ENCODE measurements around the gene KIAA0319L.
A peak's percentile ranks its signal among the peaks of the same experiment; 100 is the strongest.
"Not testable (repeated sequence)": the region's sequence is repeated elsewhere in the genome, so short reads cannot be mapped to it uniquely, and the experiment has no call there.

Gene KIAA0319L

GRCh38 chr1:35581621-35582020 lies 24.4 kb upstream of the KIAA0319L start:
- DNase-seq (ENCODE audit: low spot score) = not testable (repeated sequence)

- no peak for DNase-seq (ENCODE audit: low spot score)
Observed at GRCh38 chr1:35580949-35581388, 23.8 kb upstream of the KIAA0319L start.

GRCh38 chr1:35577071-35577998 lies 20.1 kb upstream of the KIAA0319L start:
- DNase-seq (ENCODE audit: low spot score) = peak; percentile 48

DNA sequence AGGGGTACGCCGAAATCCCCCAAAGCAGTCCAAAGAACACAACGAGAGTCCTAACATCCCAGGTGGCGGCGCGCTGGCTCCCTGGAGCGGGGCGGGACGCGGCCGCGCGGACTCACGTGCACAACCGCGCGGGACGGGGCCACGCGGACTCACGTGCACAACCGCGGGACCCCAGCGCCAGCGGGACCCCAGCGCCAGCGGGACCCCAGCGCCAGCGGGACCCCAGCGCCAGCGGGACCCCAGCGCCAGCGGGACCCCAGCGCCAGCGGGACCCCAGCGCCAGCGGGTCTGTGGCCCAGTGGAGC lies 19.5 kb upstream of the KIAA0319L start:
- DNase-seq (ENCODE audit: low spot score) = not testable (repeated sequence)

DNA sequence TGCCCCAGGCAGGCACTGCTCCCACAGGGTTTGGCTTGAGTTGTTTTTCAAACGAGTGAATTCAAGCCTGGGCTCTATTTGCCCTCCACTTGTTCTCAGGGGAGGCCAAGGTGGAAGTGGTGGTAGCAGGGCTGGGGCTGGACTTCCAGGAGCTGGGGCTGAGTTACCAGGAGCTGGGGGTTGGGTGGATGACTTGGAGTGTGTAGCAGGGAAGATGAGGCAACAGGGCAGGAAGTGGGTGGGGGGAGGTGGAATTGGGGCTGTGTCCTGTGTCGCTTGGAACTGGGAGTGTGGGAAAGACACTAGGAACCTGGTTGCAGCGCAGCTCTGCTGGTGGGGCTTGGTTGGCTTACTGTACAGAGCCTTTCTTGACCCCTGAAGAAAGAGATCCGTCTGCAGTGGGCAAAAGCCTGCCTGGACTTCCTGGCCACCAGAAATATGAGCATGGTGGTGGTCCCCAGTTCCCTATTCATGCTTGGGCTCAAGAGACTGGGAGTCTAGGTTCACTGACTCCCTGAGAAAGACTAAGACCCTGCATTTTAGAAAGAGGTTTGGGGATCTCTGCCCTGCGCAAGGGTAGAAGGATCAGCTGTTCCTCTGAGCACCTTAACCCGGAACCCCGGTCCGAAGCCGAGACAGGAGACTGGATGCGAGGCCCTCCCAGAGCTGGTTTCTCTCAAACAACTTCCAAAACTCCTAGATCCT lies 19.0 kb upstream of the KIAA0319L start:
- no peak for DNase-seq (ENCODE audit: low spot score)

DNA sequence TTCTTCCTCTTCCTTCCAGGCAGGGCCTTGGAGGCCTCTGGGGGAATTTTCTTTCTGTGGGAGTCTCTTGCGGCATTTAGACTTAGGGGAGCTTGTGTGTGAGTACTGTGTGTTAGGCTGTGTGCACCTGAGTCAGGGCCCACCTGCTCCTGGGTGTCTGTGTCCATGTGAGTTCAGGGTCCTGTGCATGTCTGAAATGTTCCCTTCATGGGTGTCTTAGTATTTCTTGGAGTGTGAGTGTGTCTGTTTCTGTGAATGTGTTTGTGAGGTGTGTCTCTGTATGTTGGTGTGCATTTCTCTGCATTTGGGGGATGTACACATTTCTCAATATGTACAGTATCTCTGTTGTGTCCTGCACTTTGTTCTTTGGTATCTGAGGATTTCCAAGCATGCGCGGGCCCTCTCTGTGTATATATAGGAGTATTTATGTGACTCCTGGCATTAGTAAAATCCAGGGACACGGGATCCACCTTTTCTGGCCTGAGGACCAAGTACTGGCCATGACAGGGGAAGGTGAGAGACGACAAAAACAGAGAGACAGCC lies 18.3 kb upstream of the KIAA0319L start:
- DNase-seq (ENCODE audit: low spot score) = no peak

- DNase-seq (ENCODE audit: low spot score) = no peak
Observed at GRCh38 chr1:35574655-35575415, 17.6 kb upstream of the KIAA0319L start.

DNA sequence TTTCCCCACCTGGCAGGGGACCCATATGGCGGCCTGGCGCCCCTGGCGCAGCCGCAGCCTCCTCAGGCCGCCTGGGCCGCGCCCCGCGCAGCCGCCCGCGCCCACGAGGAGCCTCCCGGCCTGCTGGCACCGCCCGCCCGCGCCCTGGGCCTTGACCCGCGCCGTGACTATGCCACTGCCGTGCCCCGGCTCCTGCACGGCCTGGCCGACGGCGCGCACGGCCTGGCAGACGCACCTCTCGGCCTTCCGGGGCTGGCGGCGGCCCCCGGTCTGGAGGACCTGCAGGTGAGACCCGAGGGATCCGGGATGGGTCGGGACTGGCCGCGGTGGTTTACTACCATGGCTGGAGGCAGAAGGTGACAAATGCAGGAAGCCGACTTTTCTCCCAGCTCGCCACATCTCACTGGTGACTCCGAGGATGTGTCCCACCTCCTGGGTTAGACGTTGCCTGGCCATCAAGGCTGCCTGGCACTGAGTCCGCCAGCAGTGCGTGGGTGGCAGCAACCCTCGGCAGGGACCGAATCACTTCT lies 17.0 kb upstream of the KIAA0319L start:
- DNase-seq (ENCODE audit: low spot score) = no peak

- peak; percentile 85 for DNase-seq (ENCODE audit: low spot score)
Observed at GRCh38 chr1:35573198-35574124, 16.3 kb upstream of the KIAA0319L start, which contains the start of gene TFAP2E. Gene TFAP2E (plus strand): TSS chr1:35573314. CDS start chr1:35573578, 264 bp downstream.

DNA sequence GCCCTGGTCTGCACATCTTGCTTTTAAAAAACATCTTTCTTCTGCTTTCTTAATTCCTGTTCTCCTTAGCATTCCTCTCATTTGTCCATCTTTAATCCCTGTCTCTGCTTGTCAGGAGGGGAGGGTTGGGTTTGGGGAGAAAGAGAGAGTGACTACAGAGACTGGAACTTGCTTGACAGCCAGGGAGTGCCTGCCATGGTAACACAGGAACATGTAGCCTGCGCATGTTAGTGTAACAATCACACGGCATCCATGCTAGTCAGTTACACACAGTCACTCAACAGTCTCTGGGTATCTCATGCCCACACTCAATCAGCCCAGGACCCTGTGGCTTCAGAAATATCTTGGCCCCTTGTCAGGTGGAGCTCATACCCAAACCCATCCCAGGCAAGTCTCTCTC lies 15.1 kb upstream of the KIAA0319L start:
- no peak for DNase-seq (ENCODE audit: low spot score)

DNA sequence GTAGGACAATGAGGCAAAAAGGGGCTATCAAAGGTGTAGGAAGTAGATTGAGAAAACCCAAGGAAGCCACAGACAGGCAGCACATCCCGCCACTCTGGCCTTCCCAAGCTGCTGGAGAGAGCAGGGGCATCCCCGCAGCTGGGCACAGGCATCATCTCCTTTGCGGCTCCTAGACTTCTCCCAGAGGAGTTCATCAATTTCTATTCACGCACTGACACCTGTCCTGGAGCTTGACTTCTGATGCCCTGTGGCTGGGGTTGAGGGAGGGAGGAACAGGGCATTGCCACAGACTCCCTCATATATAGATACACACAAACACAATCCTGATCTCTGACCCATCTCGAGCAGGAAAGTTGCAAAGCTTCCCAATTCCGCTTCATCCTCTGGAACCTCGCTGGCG lies 14.1 kb upstream of the KIAA0319L start:
- DNase-seq (ENCODE audit: low spot score) = no peak

GRCh38 chr1:35570589-35571137 lies 13.5 kb upstream of the KIAA0319L start:
- DNase-seq (ENCODE audit: low spot score) = no peak

DNA sequence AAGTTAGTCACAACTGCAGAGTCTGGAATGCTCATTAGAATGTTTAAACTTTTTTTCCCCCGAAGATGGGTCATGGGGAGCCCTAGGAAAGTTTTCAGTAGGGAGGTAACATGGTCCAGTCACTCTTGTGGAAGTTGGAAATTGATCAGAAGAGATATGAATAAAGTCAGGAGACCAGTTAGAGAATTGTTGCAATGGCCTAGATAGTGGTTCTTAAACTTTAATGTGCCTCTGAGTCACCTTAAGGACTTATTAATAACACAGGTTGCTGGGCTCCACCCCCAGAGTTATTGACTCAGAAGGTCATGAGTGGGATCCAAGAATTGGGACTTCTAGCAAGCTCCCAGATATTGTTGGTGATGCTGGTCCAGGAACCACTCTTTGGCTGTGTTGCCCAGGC lies 12.7 kb upstream of the KIAA0319L start:
- no peak for DNase-seq (ENCODE audit: low spot score)

DNA sequence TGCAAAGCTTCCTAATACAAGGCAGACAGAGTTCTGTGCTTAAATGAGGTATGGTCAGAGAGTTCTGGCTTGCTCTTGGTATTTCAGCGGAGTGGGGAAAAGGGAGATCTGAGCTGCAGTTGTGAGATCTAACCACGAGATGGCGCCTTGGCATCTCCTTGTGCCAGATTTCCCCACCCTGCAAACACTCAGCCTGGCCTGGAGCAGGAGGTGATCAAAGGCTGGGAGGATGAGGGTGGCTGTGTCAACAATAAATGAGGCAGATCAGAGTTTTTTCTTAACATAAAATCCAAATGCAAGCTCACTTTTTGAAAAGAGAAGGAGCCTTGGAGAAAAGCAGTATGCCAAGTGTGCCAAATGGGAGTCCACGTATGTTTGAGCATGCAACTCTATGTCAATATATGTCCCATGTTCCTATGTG lies 11.8 kb upstream of the KIAA0319L start:
- DNase-seq (ENCODE audit: low spot score) = peak; percentile 85

GRCh38 chr1:35567947-35568558 lies 10.8 kb upstream of the KIAA0319L start:
- peak; percentile 1 for DNase-seq (ENCODE audit: low spot score)

DNA sequence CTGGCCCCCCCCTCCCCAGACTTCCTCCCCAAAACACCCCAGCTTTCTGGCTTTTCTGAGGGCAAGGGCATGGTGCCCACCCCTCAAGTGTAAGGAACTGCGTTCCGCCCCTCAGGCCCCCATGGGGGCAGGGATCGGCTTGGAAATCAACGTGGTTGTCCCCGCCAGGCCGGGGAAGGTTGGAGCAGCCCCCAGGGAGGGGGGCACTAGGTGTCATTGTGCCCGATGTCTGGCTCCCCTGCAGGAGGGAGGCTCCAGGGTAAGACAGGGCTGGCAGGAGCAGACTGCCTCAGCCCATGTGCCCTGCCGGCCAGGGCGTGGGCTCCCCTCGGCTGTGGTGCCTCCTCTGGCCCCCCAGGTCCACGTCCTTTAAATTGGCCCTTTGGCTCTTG lies 8.5 kb upstream of the KIAA0319L start:
- DNase-seq (ENCODE audit: low spot score) = peak; percentile 1

DNA sequence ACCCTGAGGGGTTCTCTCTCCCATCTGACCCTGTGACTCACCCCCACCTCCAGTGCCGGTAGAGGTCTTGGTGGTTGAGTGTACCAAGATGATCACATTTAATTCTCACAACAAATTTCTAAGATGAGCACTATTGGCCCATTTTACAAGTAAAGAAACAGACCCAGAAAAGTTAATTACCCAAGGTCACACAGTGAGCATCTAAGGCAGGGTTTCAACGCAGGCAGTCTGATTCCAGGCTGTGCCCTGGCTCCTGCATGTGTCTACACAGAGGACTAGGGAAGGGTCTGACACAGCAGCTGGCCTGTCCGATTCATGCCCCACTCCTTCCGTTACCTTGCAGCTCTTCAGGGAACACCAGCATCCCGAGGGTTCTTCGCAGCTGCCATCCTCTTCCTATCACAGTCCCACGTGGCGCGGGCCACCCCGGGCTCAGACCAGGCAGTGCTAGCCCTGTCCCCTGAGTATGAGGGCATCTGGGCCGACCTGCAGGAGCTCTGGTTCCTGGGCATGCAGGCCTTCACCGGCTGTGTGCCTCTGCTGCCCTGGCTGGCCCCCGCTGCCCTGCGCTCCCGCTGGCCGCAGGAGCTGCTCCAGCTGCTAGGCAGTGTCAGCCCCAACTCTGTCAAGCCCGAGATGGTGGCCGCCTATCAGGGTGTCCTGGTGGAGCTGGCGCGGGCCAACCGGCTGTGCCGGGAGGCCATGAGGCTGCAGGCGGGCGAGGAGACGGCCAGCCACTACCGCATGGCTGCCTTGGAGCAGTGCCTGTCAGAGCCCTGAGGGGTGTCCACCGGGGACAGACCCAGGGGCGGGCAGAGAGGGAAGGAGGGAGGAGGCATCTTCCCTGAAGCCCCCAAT lies 7.9 kb upstream of the KIAA0319L start:
- DNase-seq (ENCODE audit: low spot score) = peak; percentile 2

- DNase-seq (ENCODE audit: low spot score) = peak; percentile 85
Observed at GRCh38 chr1:35564037-35564883, 7.1 kb upstream of the KIAA0319L start.
